K562 (cell line): ENCODE results near the gene ARL16. TPM values are rescaled to one million over a fixed set of nuclear protein-coding genes. Genes with fewer than 3 reads are reported as not detected.
A peak's percentile ranks its signal among the peaks of the same experiment; 100 is the strongest.

Experiments used
- ATAC-seq: fragments of 200-7000 bp; cut with Tn5 transposase; 3 replicates; pipeline ENCODE4 v1.9.1; 2020; ENCODE audit warnings: moderate library complexity
- BruUV-seq: library from RNA; stranded (reverse); fragments of 400-500 nt; replicated peaks from 2 replicates; lab custom pipeline; 2021; lab: Mats Ljungman, UMichigan
- CTCF ChIA-PET: fragments of 300-600 bp; formaldehyde crosslinking; extraction: SDS; loops from one replicate; lab custom pipeline; 2021; ENCODE audit warnings: low intra/inter-chr PET ratio; lab: Yijun Ruan, JAX
- POLR2A ChIA-PET: fragments of 300-600, 350-650 bp; sonication (Branson Sonifier 250); formaldehyde crosslinking; extraction: SDS; loops from one replicate; lab custom pipeline; 2021; ENCODE audit warnings: antibody characterized with exemption, inconsistent platforms; lab: Yijun Ruan, JAX
- DNase-seq, 4 experiments: peaks; one replicate each; pipeline versions ENCODE4 v3.0.0 to v3.0.0-alpha.2; 2011 to 2018; ENCODE audit warnings: low spot score in 3 of 4, mixed read lengths in 3 of 4; ENCODE audit errors: extremely low read depth in 1 of 4
- FAIRE-seq: peaks from 2 replicates; lab custom pipeline; 2011; peaks lifted over from hg19 to GRCh38; lab: Jason Lieb, UNC
- H2AFZ ChIP-seq: 2 replicates; pipeline ENCODE4 v1.6.0; 2011; ENCODE audit warnings: low read depth, low read length, control low read depth, inconsistent platforms
- H3K27ac ChIP-seq: fragments of 200-600 bp; 3 replicates; pipeline ENCODE4 v1.8.0; 2011; ENCODE audit warnings: low read depth, mild to moderate bottlenecking, control low read depth, inconsistent platforms, low read length, moderate library complexity, mixed read lengths; ENCODE audit errors: extremely low read depth
- H3K27me3 ChIP-seq, 2 experiments: fragments of 300-600 bp in 1 of 2; 2 replicates in 1 of 2; 3 replicates in 1 of 2; pipeline versions ENCODE4 v1.6.0 to v1.8.0; 2011; ENCODE audit warnings: inconsistent platforms in 2 of 2, low read length in 2 of 2, mild to moderate bottlenecking in 1 of 2, mixed read lengths in 1 of 2, moderate library complexity in 1 of 2; ENCODE audit not compliant: control insufficient read depth in 2 of 2, insufficient read depth in 2 of 2
- H3K36me3 ChIP-seq: fragments of 300-600 bp; 3 replicates; pipeline ENCODE4 v1.8.0; 2011; ENCODE audit warnings: mild to moderate bottlenecking, low read length, inconsistent platforms; ENCODE audit not compliant: control insufficient read depth, insufficient read depth
- H3K4me1 ChIP-seq, 2 experiments: fragments of 200-600 bp in 1 of 2; replicated peaks in 1 of 2; 2 replicates in 1 of 2; 3 replicates in 1 of 2; pipeline versions ENCODE4 v1.5.1 to v1.8.0; 2011; ENCODE audit warnings: inconsistent platforms in 2 of 2, low read length in 2 of 2, mild to moderate bottlenecking in 1 of 2, mixed read lengths in 1 of 2, moderate library complexity in 1 of 2; ENCODE audit not compliant: control insufficient read depth in 2 of 2, insufficient read depth in 2 of 2
- H3K4me2 ChIP-seq: 2 replicates; pipeline ENCODE4 v1.6.1; 2011; ENCODE audit warnings: low read length, control low read depth, inconsistent platforms, mixed read lengths; ENCODE audit not compliant: insufficient read depth
- H3K4me3 ChIP-seq: fragments of 200-600 bp; sonication (generic), shearing (Covaris generic); 2 replicates; pipeline ENCODE4 v1.5.1; 2016; ENCODE audit warnings: control low read depth, inconsistent platforms
- H3K79me2 ChIP-seq: fragments of 200-600 bp; 3 replicates; pipeline ENCODE4 v1.8.0; 2011; ENCODE audit warnings: low read length, inconsistent platforms; ENCODE audit not compliant: control insufficient read depth, insufficient read depth
- H3K9ac ChIP-seq, 2 experiments: 2 replicates each; pipeline versions ENCODE4 v1.6.0 to v1.6.1; 2011; ENCODE audit warnings: low read depth in 2 of 2, low read length in 2 of 2, control low read depth in 1 of 2, inconsistent platforms in 1 of 2, mild to moderate bottlenecking in 1 of 2, mixed read lengths in 1 of 2; ENCODE audit not compliant: insufficient read depth in 1 of 2
- H3K9me1 ChIP-seq: one replicate; pipeline ENCODE4 v1.6.0; 2011; ENCODE audit warnings: inconsistent platforms, mild to moderate bottlenecking, low read length, moderate library complexity; ENCODE audit not compliant: control insufficient read depth, insufficient read depth
- H3K9me3 ChIP-seq: replicated peaks from 2 replicates; pipeline ENCODE4 v1.5.1; 2011; ENCODE audit warnings: low read depth, low read length, inconsistent platforms; ENCODE audit not compliant: control insufficient read depth, insufficient read depth
- H4K20me1 ChIP-seq: replicated peaks from 2 replicates; pipeline ENCODE4 v1.6.1; 2011; ENCODE audit warnings: low read length, inconsistent platforms, mixed read lengths; ENCODE audit not compliant: control insufficient read depth, insufficient read depth
- ARNT ChIP-seq, 2 experiments: fragments of 450-650 bp; IDR thresholded peaks; 2 replicates each; pipeline ENCODE4 v1.6.1; 2016; ENCODE audit warnings: mild to moderate bottlenecking in 1 of 2
- ASH1L ChIP-seq: fragments of 450-650 bp; IDR thresholded peaks from 2 replicates; pipeline ENCODE4 v1.6.1; 2018; ENCODE audit warnings: borderline replicate concordance, mild to moderate bottlenecking, low read depth; ENCODE audit not compliant: partially characterized antibody
- BRD9 ChIP-seq: fragments of 450-650 bp; IDR thresholded peaks from 2 replicates; pipeline ENCODE4 v1.6.1; 2018; ENCODE audit warnings: low read depth; ENCODE audit not compliant: partially characterized antibody
- CHD1 ChIP-seq: fragments of 200-600 bp; sonication (generic); IDR thresholded peaks from one replicate; pipeline ENCODE4 v1.6.1; 2012; ENCODE audit warnings: mild to moderate bottlenecking, moderate library complexity, low read length, inconsistent platforms
- HMBOX1 ChIP-seq: sonication (generic); IDR thresholded peaks from 2 replicates; pipeline ENCODE4 v1.6.1; 2016
- KDM5B ChIP-seq: fragments of 200-600 bp; sonication (generic); IDR thresholded peaks from 2 replicates; pipeline ENCODE4 v1.6.1; 2012; ENCODE audit warnings: low read depth, mild to moderate bottlenecking, moderate library complexity, low read length, control low read depth, inconsistent platforms; ENCODE audit not compliant: insufficient replicate concordance
- MAZ ChIP-seq, 2 experiments: fragments of 450-650 bp in 1 of 2; sonication (generic) in 1 of 2; formaldehyde crosslinking; IDR thresholded peaks in 1 of 2; conservative IDR thresholded peaks in 1 of 2; 2 replicates each; pipeline versions ENCODE4 v1.4.0 to v1.5.0; 2020; ENCODE audit warnings: mild to moderate bottlenecking in 1 of 2, missing genetic modification reagents in 1 of 2
- SAFB2 ChIP-seq: fragments of 200-400 bp; formaldehyde crosslinking; IDR thresholded peaks from 2 replicates; pipeline ENCODE4 v1.6.1; 2018; ENCODE audit warnings: borderline replicate concordance, low read length, low read depth, moderate library complexity; ENCODE audit not compliant: severe bottlenecking
- SAP30 ChIP-seq: fragments of 200-600 bp; sonication (generic); IDR thresholded peaks from 2 replicates; pipeline ENCODE4 v1.6.1; 2012; ENCODE audit warnings: borderline replicate concordance, low read depth, mild to moderate bottlenecking, moderate library complexity, low read length, control low read depth, inconsistent platforms; ENCODE audit not compliant: insufficient read depth, poor library complexity, severe bottlenecking
- ZBTB1 ChIP-seq: sonication (generic); formaldehyde crosslinking; IDR thresholded peaks from 2 replicates; pipeline ENCODE4 v1.8.1; 2023; ENCODE audit warnings: missing genetic modification reagents, low read depth, mild to moderate bottlenecking, borderline replicate concordance
- ZBTB7A ChIP-seq: IDR thresholded peaks from 2 replicates; pipeline ENCODE4 v1.6.1; 2011; ENCODE audit warnings: low read depth, mild to moderate bottlenecking, low read length, moderate library complexity, borderline replicate concordance; ENCODE audit not compliant: control insufficient read depth
- ZNF395 ChIP-seq: fragments of 200-800 bp; sonication (Bioruptor generic); IDR thresholded peaks from 2 replicates; pipeline ENCODE4 v1.6.1; 2017; ENCODE audit warnings: missing genetic modification characterization, missing compliant biosample characterization
- WGBS: fragments of 100-300 bp; shearing (Covaris generic); methylation state at CpG from one replicate; pipeline ENCODE4 v1.1.6; 2016; ENCODE audit warnings: low coverage, mixed read lengths; ENCODE audit not compliant: insufficient coverage; ENCODE audit errors: missing lambda C conversion rate; 5-methylcytosine and 5-hydroxymethylcytosine counted together
- in situ Hi-C: fragments of 300-500 bp; cut with MboI; formaldehyde crosslinking; loops from 4 replicates; pipeline ENCODE4 v1.15.0; 2018; ENCODE audit warnings: inconsistent platforms, mixed read lengths
- intact Hi-C: fragments of 100-400 bp; cut with micrococcal nuclease; formaldehyde crosslinking; loops from 2 replicates; pipeline ENCODE4 v1.14.2; 2022
- polyA plus RNA-seq, 8 experiments: library from polyadenylated mRNA; depleted of rRNA in 4 of 8; stranded (reverse) in 5 of 8; unstranded in 3 of 8; fragments of >200 nt; fragmentation: Nextera tagmentation in 2 of 8; fragmentation: Illumina TruSeq in 1 of 8; extraction: Ambion mirVana in 2 of 8; extraction: Trizol in 1 of 8; gene quantifications; 2 replicates each; pipeline versions ENCODE4 v1.2.1 to v1.2.3, GENCODE V29; 2011 to 2014; ENCODE audit warnings: inconsistent platforms in 1 of 8, missing spikeins in 1 of 8
- total RNA-seq, 7 experiments: library from RNA; depleted of rRNA in 6 of 7; stranded (reverse); fragments of >200 nt in 6 of 7; fragmentation: Illumina TruSeq in 2 of 7; extraction: Trizol in 2 of 7; gene quantifications; 2 replicates each; pipeline versions ENCODE4 v1.2.1 to v1.2.3, GENCODE V29; 2011 to 2021; ENCODE audit warnings: low replicate concordance in 1 of 7
- TF ChIP-seq, protein P1 (sequence below), 2 experiments: IDR thresholded peaks; 2 replicates each; pipeline ENCODE4 v1.6.1; 2012; ENCODE audit warnings: improper control_type of control experiment in 2 of 2, low read depth in 2 of 2, low read length in 2 of 2, borderline replicate concordance in 1 of 2

The ARL16 gene
- total and polyA plus RNA-seq, 9 of the 15 experiments (the other 6 are each of a cell fraction or from before 2014, with no cell fraction given) = 5.4 to 32.4 (median 22.6) TPM

- H3K79me2 ChIP-seq = peaks cover 63% of the 10 kb centered on the region
- no peak for ATAC-seq
- POLR2A ChIA-PET = interaction anchor here (0.8 to 1.4 kb wide), 6 partner anchors 10 to 48 kb away, joined by 4 to 9 read pairs (median 6); partner anchors contain the start of genes ARL16 and HGS
- no peaks in the 10 kb centered on the region for H4K20me1 ChIP-seq
- CTCF ChIA-PET = no interaction called here
- H3K4me1 ChIP-seq = peaks cover 36 to 77% of the 10 kb centered on the region in 2 experiments
- peak overlapping the region; percentile 53; the same call in 1 of the 2 replicates for H2AFZ ChIP-seq
- H3K4me2 ChIP-seq = peak overlapping the region; percentile 94
- H3K9me1 ChIP-seq = no peaks in the 10 kb centered on the region
- in situ Hi-C loops (no loop called here), intact Hi-C loops (loop anchor here (1.0 to 5.0 kb wide), 2 partner anchors 30 to 36 kb away; partner anchors contain the start of gene MRPL12)
- BruUV-seq = TSS peak; percentile 90
- peaks cover 51% of the 10 kb centered on the region for H3K36me3 ChIP-seq
- FAIRE-seq = no peak
- no peaks in the 10 kb centered on the region for H3K27me3 ChIP-seq
- H3K4me3 ChIP-seq = peak overlapping the region; percentile 87
- H3K9ac ChIP-seq = peak overlapping the region; percentile 99 to 100
- no peaks in the 10 kb centered on the region for H3K9me3 ChIP-seq
- no peak for DNase-seq
- 1% methylated on average over 13 of the region's 16 CpGs for WGBS
- H3K27ac ChIP-seq = peak overlapping the region; percentile 98
- TF ChIP-seq CHD1 (peak; percentile 70), BRD9 (peak; percentile 6), HMBOX1 (peak; percentile 54; the same call in 1 of the 2 replicates), KDM5B (peak; percentile 6), ZNF395 (peak; percentile 75; the same call in 1 of the 2 replicates), ZBTB7A (no peak), SAFB2 (no peak), SAP30 (peak; percentile 53), MAZ (CRISPR knock-in tag; conservative IDR thresholded peaks at IDR 0.05 in 1 of 2, IDR thresholded peaks at IDR 0.05 in 1 of 2) (0 out of 4 replicates have a peak, but pooled peaks of 1 of the 2 experiments have one; percentile 3), ASH1L (no peak), ZBTB1 (CRISPR knock-in tag) (0 out of 2 replicates have a peak, but pooled peaks have one; percentile 26), ARNT (IDR thresholded peaks at IDR 0.05) (0 out of 4 replicates have a peak, but pooled peaks of 1 of the 2 experiments have one; percentile 10)
- TF ChIP-seq, protein P1, sequence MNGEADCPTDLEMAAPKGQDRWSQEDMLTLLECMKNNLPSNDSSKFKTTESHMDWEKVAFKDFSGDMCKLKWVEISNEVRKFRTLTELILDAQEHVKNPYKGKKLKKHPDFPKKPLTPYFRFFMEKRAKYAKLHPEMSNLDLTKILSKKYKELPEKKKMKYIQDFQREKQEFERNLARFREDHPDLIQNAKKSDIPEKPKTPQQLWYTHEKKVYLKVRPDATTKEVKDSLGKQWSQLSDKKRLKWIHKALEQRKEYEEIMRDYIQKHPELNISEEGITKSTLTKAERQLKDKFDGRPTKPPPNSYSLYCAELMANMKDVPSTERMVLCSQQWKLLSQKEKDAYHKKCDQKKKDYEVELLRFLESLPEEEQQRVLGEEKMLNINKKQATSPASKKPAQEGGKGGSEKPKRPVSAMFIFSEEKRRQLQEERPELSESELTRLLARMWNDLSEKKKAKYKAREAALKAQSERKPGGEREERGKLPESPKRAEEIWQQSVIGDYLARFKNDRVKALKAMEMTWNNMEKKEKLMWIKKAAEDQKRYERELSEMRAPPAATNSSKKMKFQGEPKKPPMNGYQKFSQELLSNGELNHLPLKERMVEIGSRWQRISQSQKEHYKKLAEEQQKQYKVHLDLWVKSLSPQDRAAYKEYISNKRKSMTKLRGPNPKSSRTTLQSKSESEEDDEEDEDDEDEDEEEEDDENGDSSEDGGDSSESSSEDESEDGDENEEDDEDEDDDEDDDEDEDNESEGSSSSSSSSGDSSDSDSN (IDR thresholded peaks at IDR 0.05; ENCODE audit: borderline replicate concordance in 1 of 2, low read depth in 2 of 2, low read length in 2 of 2) = peak in 1 of 2 experiments; percentile 3; a peak in 1 of 4 replicates
Measured at GRCh38 chr17:81666092-81666341, 17.6 kb downstream of the ARL16 start.
